Stimulated activated CD8-positive, alpha-beta memory T cell treated with anti-CD3 and anti-CD28 coated beads, Interleukin-12 subunit alpha, Interleukin-12 subunit beta, amount 100 ng/mL, for 1 hour (primary cell): Measurements from ENCODE around the gene CCNG2.
"Not testable (repeated sequence)": the region's sequence is repeated elsewhere in the genome, so short reads cannot be mapped to it uniquely, and the experiment has no call there.

ENCODE experiments used
- DNase-seq: peaks from one replicate; pipeline ENCODE4 v3.0.0-alpha.2; 2020; ENCODE audit warnings: low read depth

CCNG2 gene, protein sequence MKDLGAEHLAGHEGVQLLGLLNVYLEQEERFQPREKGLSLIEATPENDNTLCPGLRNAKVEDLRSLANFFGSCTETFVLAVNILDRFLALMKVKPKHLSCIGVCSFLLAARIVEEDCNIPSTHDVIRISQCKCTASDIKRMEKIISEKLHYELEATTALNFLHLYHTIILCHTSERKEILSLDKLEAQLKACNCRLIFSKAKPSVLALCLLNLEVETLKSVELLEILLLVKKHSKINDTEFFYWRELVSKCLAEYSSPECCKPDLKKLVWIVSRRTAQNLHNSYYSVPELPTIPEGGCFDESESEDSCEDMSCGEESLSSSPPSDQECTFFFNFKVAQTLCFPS

DNA sequence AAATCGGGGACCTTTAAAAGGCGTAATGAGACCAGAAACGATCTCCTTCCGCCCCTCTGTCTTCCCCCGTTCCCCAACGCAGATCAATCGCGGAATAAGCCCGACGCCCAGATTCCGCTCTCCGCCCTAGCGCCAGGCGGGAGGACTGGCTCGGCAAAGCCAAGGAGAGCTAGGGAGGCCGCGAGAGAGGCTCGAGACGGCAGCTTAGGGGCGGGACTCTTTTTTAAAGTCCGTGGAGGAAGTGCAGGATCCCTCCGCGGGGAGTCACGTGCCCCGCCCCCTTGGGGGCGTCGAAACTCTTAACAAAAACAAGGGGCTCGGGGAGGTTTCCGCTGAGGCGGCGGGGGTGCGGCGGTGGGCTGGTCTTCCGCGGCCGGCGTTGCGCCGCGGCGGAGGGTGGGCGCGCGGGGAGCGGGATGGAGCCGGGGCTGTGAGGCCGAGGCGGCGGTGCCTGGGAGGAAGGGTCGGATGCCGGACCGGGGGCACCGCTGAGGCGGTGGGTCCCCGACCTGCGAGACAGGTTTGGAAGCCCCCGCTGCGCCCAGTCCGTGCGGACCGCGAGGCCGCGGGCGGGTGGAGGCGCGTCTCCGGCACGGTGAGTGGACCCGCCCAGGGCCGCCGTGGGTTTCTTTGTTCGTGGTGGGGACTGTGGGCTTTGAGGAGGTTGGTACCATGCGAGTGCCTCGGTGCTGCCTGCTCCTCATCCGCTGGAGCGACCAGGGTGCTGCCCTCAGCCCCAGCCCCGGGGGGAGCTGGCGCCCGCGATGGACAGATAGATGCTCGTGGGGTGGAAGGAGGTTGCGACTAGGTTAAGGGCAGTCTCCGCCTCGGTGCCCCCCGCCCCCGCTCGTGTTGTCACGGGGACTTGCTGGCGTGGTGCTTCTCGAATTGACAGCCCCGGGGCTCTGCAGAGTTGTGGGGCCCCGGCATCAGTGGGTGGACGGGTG lies at the start of gene CCNG2:
Gene CCNG2 (plus strand): TSS at position 296 of the 947 bp plus-strand sequence. CDS start 1,326 bp downstream, outside the sequence.
- DNase-seq = peak; percentile 80

DNA sequence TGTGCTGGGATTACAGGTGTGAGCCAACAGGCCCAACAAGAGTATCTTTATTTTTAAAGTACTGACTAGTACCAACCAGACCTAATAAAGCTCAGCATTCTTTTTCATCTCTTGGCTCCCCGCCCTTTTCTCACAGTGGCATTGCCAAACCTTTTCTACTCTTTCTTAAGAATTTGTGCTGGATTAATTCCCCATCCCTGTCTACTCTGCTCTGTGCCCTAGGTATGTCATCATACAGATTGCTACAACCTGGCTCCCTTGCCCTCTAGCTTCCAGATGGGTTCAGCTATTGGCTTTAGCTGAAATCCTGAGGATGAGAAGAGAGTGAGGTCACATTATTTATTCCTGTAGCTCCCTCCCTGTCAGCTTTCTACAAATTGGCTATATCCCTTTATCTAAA lies 46.3 kb upstream of the CCNG2 start:
- no peak for DNase-seq

- DNase-seq = no peak
Observed at GRCh38 chr4:77113069-77113468, 43.9 kb upstream of the CCNG2 start.

DNA sequence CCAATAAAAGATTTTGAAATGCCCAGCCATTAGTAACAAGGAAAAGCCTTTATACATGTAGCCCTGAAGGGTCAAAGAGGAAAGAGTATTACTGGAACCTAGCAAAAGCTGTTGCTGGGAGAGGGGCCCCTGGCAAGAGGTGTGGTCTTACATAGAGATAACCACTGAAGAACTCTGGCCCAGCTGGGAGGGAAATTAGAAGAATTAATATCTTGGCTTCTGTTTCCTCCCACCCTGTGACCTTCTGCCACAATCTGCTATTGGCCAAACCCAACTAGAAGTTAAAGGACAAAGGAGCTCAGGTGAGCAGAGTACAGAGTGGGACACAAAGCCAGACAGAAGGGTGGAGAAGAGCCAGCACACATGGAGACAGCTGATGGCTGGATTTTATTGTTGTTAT lies 39.3 kb upstream of the CCNG2 start:
- no peak for DNase-seq

GRCh38 chr4:77120886-77121508 lies 36.0 kb upstream of the CCNG2 start:
- no peak for DNase-seq

- no peak for DNase-seq
Observed at GRCh38 chr4:77121736-77122240, 35.2 kb upstream of the CCNG2 start.

GRCh38 chr4:77122656-77123055 lies 34.4 kb upstream of the CCNG2 start:
- no peak for DNase-seq

GRCh38 chr4:77123411-77123810 lies 33.6 kb upstream of the CCNG2 start:
- no peak for DNase-seq

- DNase-seq = no peak
Observed at GRCh38 chr4:77124576-77124975, 32.4 kb upstream of the CCNG2 start.

DNA sequence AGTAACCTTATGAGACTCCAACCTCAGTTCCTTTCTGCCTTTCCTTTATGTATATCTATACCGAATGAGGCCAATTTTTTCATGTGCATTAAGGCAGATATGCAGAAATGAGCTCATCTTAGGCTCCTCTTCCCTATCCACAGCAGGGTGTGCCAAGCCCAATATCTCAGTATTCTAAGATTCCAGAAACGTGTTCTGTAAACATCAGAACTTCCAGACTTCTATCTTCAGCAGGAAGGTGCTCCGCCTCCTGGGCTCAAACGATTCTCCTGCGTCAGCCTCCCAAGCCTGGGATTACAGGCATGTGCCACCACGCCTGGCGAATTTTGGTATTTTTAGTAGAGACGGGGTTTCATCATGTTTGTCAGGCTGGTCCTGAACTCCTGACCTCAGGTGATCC lies 31.0 kb upstream of the CCNG2 start:
- no peak for DNase-seq

GRCh38 chr4:77126809-77127208 lies 30.2 kb upstream of the CCNG2 start:
- no peak for DNase-seq

- DNase-seq = no peak
Observed at GRCh38 chr4:77127215-77127614, 29.8 kb upstream of the CCNG2 start.

DNA sequence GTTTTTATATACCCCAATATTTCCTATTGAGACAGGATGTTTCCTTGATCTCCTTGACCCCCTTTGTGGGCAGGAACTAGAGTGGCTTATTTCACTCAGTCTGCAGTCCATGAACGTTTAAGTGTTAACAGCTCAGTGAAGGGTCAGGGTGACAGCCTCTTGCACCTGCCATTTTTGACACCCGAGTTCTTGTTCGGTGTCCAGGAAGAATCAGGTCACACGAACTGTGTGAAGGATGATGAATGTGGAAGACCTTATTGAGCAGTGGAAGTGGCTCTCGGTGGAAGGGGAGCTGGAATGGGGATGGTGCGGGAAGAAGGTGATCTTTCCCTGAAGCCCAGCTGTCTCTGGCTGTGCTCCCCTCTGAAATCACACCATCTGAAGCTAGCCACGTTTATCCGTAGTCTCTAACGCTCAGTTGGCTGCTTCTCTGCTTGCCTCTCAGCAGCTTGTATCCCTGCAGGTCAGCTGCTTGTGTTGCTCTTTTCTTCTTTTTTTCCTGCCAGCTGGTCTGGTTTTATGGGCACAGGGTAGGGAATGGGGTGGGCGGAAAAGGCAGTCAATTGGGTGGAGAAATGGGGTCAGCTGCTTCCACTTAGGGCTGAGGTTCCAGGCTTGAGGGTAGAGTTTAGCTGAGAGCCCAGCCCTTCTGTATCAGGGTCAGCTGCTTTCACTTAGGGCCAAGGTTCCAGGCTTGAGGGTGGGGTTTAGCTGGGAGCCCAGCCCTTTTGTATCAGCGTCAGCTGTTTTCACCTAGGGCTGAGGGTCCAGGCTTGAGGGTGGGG lies 29.0 kb upstream of the CCNG2 start:
- DNase-seq = no peak

DNA sequence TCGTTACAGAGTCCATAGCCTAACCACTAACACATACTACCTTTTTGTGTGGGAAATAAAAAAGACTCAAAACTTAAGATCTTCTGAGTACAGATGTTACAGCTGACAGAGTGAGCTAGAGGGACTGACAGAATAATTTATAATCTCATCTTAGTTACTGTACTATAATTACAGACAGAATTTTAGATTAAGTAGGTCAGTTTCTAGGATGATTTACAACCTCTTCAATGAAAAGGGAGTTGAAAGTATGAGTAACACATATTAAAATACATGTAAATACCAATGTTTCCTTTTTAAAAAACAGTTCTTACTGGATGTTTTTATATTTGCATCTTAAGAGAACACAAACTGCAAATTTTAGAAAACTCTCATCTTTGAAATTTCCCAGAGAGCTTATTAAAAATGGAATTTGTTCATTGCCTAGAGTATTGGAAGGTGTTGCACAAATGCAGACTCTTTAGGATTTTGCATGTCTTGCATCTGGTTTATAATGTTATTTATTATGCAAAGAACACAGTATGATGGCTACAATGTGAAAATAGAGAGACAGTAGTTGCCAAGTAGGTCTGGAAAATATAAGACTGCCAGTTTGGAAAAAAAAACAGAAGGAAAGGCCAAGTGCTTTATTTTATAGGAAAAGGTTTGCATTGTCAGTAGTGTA lies 24.2 kb upstream of the CCNG2 start:
- no peak for DNase-seq

- DNase-seq = not testable (repeated sequence)
Observed at GRCh38 chr4:77137448-77137847, 19.6 kb upstream of the CCNG2 start.

- DNase-seq = no peak
Observed at GRCh38 chr4:77141964-77142645, 14.9 kb upstream of the CCNG2 start.

GRCh38 chr4:77142646-77143028 lies 14.4 kb upstream of the CCNG2 start:
- DNase-seq = no peak

DNA sequence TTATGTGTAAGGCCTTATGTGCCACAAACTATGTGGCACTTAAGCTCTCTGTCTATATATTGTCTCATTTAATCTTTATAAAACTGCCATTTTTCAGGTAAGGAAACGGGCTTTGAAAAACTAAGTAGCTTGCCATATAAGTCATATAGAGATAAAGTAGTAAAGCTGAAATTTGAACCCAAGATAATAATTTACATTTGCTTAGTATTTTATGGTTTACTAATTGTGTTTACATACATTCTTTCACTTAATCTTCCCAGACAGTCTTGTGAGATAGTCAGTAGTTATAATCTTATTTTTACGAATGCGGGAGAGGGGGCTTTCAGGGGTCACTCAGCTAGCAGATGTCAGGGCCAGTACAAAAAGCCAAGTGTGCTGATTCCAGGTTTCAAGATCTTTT lies 13.9 kb upstream of the CCNG2 start:
- no peak for DNase-seq

DNA sequence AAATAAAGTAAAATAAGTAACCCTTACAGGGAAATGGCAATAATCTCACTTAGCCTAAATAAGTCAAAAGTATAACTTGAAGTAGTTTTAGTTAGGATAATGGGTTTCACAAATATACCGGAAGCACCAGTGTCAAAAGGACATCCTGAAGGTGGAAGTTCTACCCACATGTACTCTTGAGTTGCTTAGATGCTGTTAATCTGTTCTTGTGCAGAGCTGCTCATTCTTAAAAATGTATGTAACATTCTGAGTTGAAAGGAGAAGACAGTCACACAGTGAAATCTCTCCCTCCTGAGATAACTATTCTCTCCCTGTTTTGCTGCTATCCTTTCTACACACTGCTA lies 11.2 kb upstream of the CCNG2 start:
- no peak for DNase-seq

DNA sequence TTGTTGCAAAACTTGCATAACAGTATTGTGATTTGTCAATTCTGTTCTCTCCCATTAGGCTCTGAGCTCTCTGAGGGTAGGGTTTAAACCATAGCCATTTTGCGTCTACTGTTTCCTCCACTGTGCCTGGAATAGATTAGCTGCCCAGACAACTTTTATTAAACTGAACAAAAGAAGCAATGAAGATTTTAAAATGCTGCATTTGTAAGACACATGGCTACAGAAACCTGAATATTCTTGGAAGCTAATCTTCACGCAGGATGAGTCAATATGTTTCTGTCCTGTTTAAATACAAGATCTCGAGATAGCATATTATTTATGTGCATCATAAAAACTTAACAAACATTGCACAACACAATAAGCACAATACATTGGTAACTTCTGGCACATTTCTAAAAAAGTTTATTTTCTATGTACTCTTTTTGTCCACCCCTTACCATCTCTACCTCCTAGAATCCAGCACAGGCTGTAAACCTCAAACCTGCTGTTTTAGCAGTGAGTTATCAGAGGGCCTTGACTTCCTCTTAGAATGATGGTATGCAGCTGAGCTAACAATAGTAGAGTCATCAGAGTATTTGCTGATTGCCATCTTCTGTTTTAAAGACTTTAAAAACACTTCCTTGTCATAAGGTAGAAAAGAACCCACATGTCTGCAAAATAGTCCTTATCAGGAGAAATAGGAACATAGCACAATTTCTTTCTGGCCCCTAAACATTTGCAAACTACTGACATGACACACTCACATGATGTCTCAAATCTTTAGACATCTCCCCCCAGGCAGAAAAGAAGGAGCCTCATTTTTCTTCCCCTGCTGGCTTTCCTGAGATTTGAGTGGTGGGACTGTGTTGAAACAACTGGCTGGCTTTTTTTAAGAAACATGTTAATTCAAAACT lies 10.6 kb upstream of the CCNG2 start:
- DNase-seq = no peak
